H1 (cell line): Measurements from ENCODE around the gene MPDU1. TPM values are rescaled to one million over a fixed set of nuclear protein-coding genes. Genes with fewer than 3 reads are reported as not detected.

Experiments used
- CHD1 ChIP-seq: IDR thresholded peaks from 2 replicates; pipeline ENCODE4 v1.6.1; 2012; ENCODE audit warnings: low read depth, low read length, improper control_type of control experiment
- CREB1 ChIP-seq: IDR thresholded peaks from 2 replicates; pipeline ENCODE4 v1.6.1; 2012; ENCODE audit warnings: inconsistent platforms
- EGR1 ChIP-seq: IDR thresholded peaks from 2 replicates; pipeline ENCODE4 v1.6.1; 2011; ENCODE audit warnings: low read depth, low read length, borderline replicate concordance
- EZH2 ChIP-seq: fragments of 200-600 bp; sonication (generic); IDR thresholded peaks from 2 replicates; pipeline ENCODE4 v1.7.1; 2012; ENCODE audit warnings: low read depth, mild to moderate bottlenecking, moderate library complexity, low read length, inconsistent platforms; ENCODE audit not compliant: severe bottlenecking
- HDAC2 ChIP-seq, 2 experiments: fragments of 300-600 bp in 1 of 2; sonication (generic) in 1 of 2; IDR thresholded peaks; 2 replicates each; pipeline ENCODE4 v1.6.1; 2011 to 2012; ENCODE audit warnings: low read depth in 2 of 2, low read length in 2 of 2, mild to moderate bottlenecking in 2 of 2, moderate library complexity in 2 of 2, borderline replicate concordance in 1 of 2, inconsistent platforms in 1 of 2
- JUND ChIP-seq: IDR thresholded peaks from 2 replicates; pipeline ENCODE4 v1.6.1; 2011; ENCODE audit warnings: mild to moderate bottlenecking, improper control_type of control experiment, low read length
- KDM4A ChIP-seq: IDR thresholded peaks from one replicate; pipeline ENCODE4 v1.7.1; 2012; ENCODE audit warnings: low read depth, mild to moderate bottlenecking, moderate library complexity, low read length, inconsistent platforms; ENCODE audit not compliant: severe bottlenecking
- KDM5A ChIP-seq: fragments of 200-600 bp; IDR thresholded peaks from 2 replicates; pipeline ENCODE4 v1.7.1; 2012; ENCODE audit warnings: mild to moderate bottlenecking, low read length, inconsistent platforms, mixed read lengths
- NANOG ChIP-seq: IDR thresholded peaks from 2 replicates; pipeline ENCODE4 v1.6.1; 2011; ENCODE audit warnings: low read length, low read depth, mild to moderate bottlenecking, inconsistent platforms; ENCODE audit not compliant: insufficient read depth, poor library complexity, severe bottlenecking
- POLR2A ChIP-seq, 2 experiments: IDR thresholded peaks; 1 replicate in 1 of 2; 2 replicates in 1 of 2; pipeline ENCODE4 v1.6.1; 2011; ENCODE audit warnings: low read depth in 2 of 2, low read length in 2 of 2, mild to moderate bottlenecking in 2 of 2; ENCODE audit errors: control extremely low read depth in 1 of 2
- POLR2AphosphoS5 ChIP-seq: IDR thresholded peaks from 2 replicates; pipeline ENCODE4 v1.6.1; 2011; ENCODE audit warnings: low read depth, low read length
- POU5F1 ChIP-seq: IDR thresholded peaks from 2 replicates; pipeline ENCODE4 v1.6.1; 2011; ENCODE audit warnings: low read depth, mild to moderate bottlenecking, low read length, moderate library complexity
- RAD21 ChIP-seq, 2 experiments: IDR thresholded peaks in 1 of 2; conservative IDR thresholded peaks in 1 of 2; 2 replicates each; pipeline ENCODE4 v1.6.1; 2011; ENCODE audit warnings: low read depth in 2 of 2, low read length in 2 of 2, improper control_type of control experiment in 1 of 2, inconsistent platforms in 1 of 2, mild to moderate bottlenecking in 1 of 2, moderate library complexity in 1 of 2
- RBBP5 ChIP-seq: IDR thresholded peaks from 2 replicates; pipeline ENCODE4 v1.7.1; 2012; ENCODE audit warnings: low read depth, mild to moderate bottlenecking, inconsistent platforms, low read length, moderate library complexity, borderline replicate concordance
- SIX5 ChIP-seq: IDR thresholded peaks from 2 replicates; pipeline ENCODE4 v1.6.1; 2011; ENCODE audit warnings: mild to moderate bottlenecking, low read depth, low read length
- TAF1 ChIP-seq: IDR thresholded peaks from 2 replicates; pipeline ENCODE4 v1.6.1; 2011; ENCODE audit warnings: mild to moderate bottlenecking, low read depth, low read length
- TAF7 ChIP-seq: optimal IDR thresholded peaks from 2 replicates; pipeline ENCODE3; 2011; ENCODE audit warnings: low read depth, mild to moderate bottlenecking, inconsistent platforms, low read length, moderate library complexity, borderline replicate concordance
- polyA plus RNA-seq, 7 experiments: library from polyadenylated mRNA; depleted of rRNA in 3 of 7; stranded (reverse) in 5 of 7; unstranded in 2 of 7; fragments of >200 nt in 5 of 7; fragments of 200-250 nt in 2 of 7; gene quantifications; 1 replicate in 5 of 7; 2 replicates in 1 of 7; 4 replicates in 1 of 7; pipeline versions ENCODE4 v1.2.1 to v1.2.3, GENCODE V29; 2011 to 2013; ENCODE audit warnings: missing spikeins in 2 of 7, mixed read lengths in 2 of 7
- total RNA-seq: library from RNA; stranded (reverse); fragmentation: NEBNext Ultra II Directional; extraction: Animal tissue kit (Norgen Biotek cat#: 25700); gene quantifications from 2 replicates; pipeline ENCODE4 v1.2.1, GENCODE V29; 2021
- TF ChIP-seq, protein P1 (sequence below): IDR thresholded peaks from 2 replicates; pipeline ENCODE4 v1.6.1; 2011; ENCODE audit warnings: low read depth, mild to moderate bottlenecking, low read length; ENCODE audit not compliant: insufficient read depth
- TF ChIP-seq, protein P2 (sequence below): IDR thresholded peaks from 2 replicates; pipeline ENCODE4 v1.6.1; 2012; ENCODE audit warnings: inconsistent platforms
- TF ChIP-seq, protein P3 (sequence below), 3 experiments: IDR thresholded peaks; 1 replicate in 2 of 3; 2 replicates in 1 of 3; pipeline versions ENCODE4 v1.5.1 to v1.6.1; 2011; ENCODE audit warnings: low read length in 3 of 3, mild to moderate bottlenecking in 3 of 3, inconsistent platforms in 2 of 3, low read depth in 1 of 3, moderate library complexity in 1 of 3; ENCODE audit not compliant: insufficient read depth in 1 of 3; ENCODE audit errors: control extremely low read depth in 1 of 3

MPDU1 gene
- total and polyA plus RNA-seq, 2 of the 8 experiments (the other 6 are each of a cell fraction or from before 2014, with no cell fraction given): 63.2 to 142 TPM

DNA sequence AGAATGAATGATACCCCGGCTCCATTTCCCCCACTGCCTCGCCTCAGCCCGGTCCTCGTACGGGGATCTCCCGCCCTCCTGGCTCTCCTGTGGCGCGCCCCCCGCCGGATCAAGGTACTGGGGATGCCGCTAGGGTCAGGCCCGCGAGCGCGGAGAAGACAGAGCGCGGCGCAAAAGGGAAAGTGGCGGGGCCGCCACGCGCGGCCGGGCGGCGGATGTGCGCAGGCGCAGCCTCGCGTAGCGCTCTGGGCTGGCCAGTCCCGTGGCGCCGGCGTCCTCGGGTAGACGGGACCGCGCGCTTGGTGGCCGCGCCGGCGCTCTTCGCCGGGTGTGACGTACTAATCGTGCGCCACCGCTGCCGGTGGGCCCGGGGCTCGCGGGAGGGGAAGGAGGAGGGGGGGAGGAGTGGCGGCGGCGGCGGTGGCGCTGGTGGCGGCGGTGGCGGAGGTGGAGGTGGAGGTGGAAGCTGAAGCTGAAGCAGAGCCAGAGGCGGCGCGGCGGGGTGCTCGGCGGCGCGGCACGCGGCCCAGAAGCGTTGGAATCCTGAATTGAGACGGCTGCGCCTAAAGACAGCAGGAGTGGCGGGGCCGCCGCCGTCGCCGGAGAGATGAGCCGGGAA is 22.0 kb upstream of the MPDU1 start, which contains the start of gene SENP3 (continued):
- no peak for TF ChIP-seq JUND
- no peak for TF ChIP-seq RAD21 (IDR thresholded peaks at IDR 0.05 in 1 of 2, conservative IDR thresholded peaks at IDR 0.05 in 1 of 2; ENCODE audit: low read depth in 2 of 2, low read length in 2 of 2)
- TF ChIP-seq, protein P1, sequence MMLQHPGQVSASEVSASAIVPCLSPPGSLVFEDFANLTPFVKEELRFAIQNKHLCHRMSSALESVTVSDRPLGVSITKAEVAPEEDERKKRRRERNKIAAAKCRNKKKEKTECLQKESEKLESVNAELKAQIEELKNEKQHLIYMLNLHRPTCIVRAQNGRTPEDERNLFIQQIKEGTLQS: peak; percentile 66
- peak; percentile 36 for TF ChIP-seq POLR2AphosphoS5
- no peak for TF ChIP-seq CHD1
- TF ChIP-seq KDM4A: peak; percentile 27
- peak; percentile 97 for TF ChIP-seq CREB1
- TF ChIP-seq TAF7: peak; percentile 58
- no peak for TF ChIP-seq POU5F1
- TF ChIP-seq EGR1: no peak
- TF ChIP-seq, protein P2, sequence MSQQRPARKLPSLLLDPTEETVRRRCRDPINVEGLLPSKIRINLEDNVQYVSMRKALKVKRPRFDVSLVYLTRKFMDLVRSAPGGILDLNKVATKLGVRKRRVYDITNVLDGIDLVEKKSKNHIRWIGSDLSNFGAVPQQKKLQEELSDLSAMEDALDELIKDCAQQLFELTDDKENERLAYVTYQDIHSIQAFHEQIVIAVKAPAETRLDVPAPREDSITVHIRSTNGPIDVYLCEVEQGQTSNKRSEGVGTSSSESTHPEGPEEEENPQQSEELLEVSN: peak; percentile 53
- peak; percentile 55; the same call in 1 of the 2 replicates for TF ChIP-seq TAF1
- TF ChIP-seq, protein P3, sequence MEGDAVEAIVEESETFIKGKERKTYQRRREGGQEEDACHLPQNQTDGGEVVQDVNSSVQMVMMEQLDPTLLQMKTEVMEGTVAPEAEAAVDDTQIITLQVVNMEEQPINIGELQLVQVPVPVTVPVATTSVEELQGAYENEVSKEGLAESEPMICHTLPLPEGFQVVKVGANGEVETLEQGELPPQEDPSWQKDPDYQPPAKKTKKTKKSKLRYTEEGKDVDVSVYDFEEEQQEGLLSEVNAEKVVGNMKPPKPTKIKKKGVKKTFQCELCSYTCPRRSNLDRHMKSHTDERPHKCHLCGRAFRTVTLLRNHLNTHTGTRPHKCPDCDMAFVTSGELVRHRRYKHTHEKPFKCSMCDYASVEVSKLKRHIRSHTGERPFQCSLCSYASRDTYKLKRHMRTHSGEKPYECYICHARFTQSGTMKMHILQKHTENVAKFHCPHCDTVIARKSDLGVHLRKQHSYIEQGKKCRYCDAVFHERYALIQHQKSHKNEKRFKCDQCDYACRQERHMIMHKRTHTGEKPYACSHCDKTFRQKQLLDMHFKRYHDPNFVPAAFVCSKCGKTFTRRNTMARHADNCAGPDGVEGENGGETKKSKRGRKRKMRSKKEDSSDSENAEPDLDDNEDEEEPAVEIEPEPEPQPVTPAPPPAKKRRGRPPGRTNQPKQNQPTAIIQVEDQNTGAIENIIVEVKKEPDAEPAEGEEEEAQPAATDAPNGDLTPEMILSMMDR (IDR thresholded peaks at IDR 0.05; ENCODE audit: control extremely low read depth in 1 of 3, insufficient read depth in 1 of 3, low read depth in 1 of 3, low read length in 3 of 3): peak in 1 of 3 experiments; percentile 11; a peak in 1 of 4 replicates
- TF ChIP-seq RBBP5: 0 out of 2 replicates have a peak, but pooled peaks have one; percentile 51
- peak in 1 of 2 experiments; percentile 65; a peak in 1 of 4 replicates for TF ChIP-seq HDAC2 (IDR thresholded peaks at IDR 0.05; ENCODE audit: borderline replicate concordance in 1 of 2, low read depth in 2 of 2, low read length in 2 of 2)
- TF ChIP-seq POLR2A (IDR thresholded peaks at IDR 0.05; ENCODE audit: control extremely low read depth in 1 of 2, low read depth in 2 of 2, low read length in 2 of 2): peak; percentile 29 to 54; a peak in 2 of 3 replicates
- no peak for TF ChIP-seq NANOG
- TF ChIP-seq SIX5: no peak
- TF ChIP-seq KDM5A: peak; percentile 64; the same call in 1 of the 2 replicates
- TF ChIP-seq EZH2: no peak
